NCI-H69 (cell line): ENCODE results near the gene TMEM119.
A peak's percentile ranks its signal among the peaks of the same experiment; 100 is the strongest.
"Not testable (repeated sequence)": the region's sequence is repeated elsewhere in the genome, so short reads cannot be mapped to it uniquely, and the experiment has no call there.

Source experiments
- DNase-seq: peaks from one replicate; lab custom pipeline; 2025; lab: John Stamatoyannopoulos, UW

The TMEM119 gene

GRCh38 chr12:108599948-108600701, 2.2 kb upstream of the TMEM119 start:
- DNase-seq: no peak

- no peak for DNase-seq
These were observed 1.7 kb upstream of the TMEM119 start for GRCh38 chr12:108599541-108599940.

GRCh38 chr12:108598553-108599250, 818 bp upstream of the TMEM119 start:
- no peak for DNase-seq

GRCh38 chr12:108596854-108597558, 878 bp downstream of the TMEM119 start:
- peak; percentile 72 for DNase-seq

- DNase-seq: no peak
These were observed 1.9 kb downstream of the TMEM119 start for GRCh38 chr12:108595711-108596647.

- DNase-seq: no peak
These were observed 2.7 kb downstream of the TMEM119 start for GRCh38 chr12:108594960-108595710.

GRCh38 chr12:108594323-108594903, 3.5 kb downstream of the TMEM119 start:
- DNase-seq: no peak

GRCh38 chr12:108592033-108592909, 5.6 kb downstream of the TMEM119 start:
- no peak for DNase-seq

- DNase-seq: peak; percentile 20
These were observed 6.5 kb downstream of the TMEM119 start for GRCh38 chr12:108591267-108591980.

GRCh38 chr12:108590463-108590862, 7.4 kb downstream of the TMEM119 start:
- DNase-seq: not testable (repeated sequence)

GRCh38 chr12:108589840-108590229, 8.0 kb downstream of the TMEM119 start:
- no peak for DNase-seq

- DNase-seq: peak; percentile 90
These were observed 8.7 kb downstream of the TMEM119 start for GRCh38 chr12:108589028-108589839.

GRCh38 chr12:108587826-108588225, 10.1 kb downstream of the TMEM119 start:
- no peak for DNase-seq

GRCh38 chr12:108586306-108586705, 11.6 kb downstream of the TMEM119 start:
- DNase-seq: no peak

GRCh38 chr12:108585864-108586263, 12.0 kb downstream of the TMEM119 start:
- DNase-seq: no peak

GRCh38 chr12:108584456-108585065, 13.3 kb downstream of the TMEM119 start:
- no peak for DNase-seq

GRCh38 chr12:108583991-108584390, 13.9 kb downstream of the TMEM119 start:
- DNase-seq: peak; percentile 86
